ENCODE measurements around the gene VPS13C. TPM values are rescaled to one million over a fixed set of nuclear protein-coding genes. Genes with fewer than 3 reads are reported as not detected.
A peak's percentile ranks its signal among the peaks of the same experiment; 100 is the strongest.

The VPS13C gene
- total RNA-seq, 1 experiment from 2014 or later, result 20.9 TPM

DNA sequence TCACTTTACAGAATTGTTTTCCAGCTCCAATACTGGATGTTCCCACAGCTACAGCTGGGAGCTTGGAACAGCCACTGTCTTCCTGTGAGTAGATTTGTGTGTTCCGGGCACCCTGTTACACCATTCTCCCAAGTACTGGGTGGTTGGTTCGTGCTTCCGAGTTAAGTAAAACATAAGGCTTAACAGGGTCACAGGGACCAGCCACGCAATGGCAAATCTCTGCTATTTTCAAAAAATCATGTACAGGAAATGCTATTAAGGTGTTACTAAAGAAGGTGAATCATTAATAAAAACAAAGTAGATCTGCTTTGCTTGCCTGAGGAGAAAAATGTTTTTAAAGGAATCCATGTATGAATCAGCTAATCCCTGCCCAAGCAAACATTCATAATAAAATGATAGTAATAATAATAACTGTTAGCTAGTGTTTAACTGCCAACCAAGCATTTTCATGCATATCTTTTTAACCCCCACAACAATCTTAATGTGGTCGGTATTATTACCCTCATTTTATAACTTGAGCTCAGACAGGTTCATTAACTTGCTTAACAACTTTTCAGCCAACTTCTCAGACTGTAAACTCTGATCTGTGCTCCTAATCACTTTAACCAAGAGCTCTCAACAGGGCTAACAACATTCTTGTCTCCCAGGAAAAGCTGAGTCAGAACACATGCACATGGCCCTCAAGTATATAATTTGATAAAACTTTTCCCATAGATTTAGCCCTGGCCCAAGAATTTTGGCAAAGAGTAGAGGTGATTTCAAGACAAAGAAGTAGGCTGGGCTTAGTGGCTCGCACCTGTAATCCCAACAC lies 3.8 kb upstream of the VPS13C start:
- no peak for DNase-seq (ENCODE audit: low spot score)
- Mint-ChIP-seq H3K27ac (no peak overlapping the region), H3K36me3 (no peaks in the 10 kb centered on the region), H3K9me3 (no peaks in the 10 kb centered on the region), H3K27me3 (ENCODE audit: low read depth) (peaks cover 72% of the 10 kb centered on the region), H3K4me3 (no peak overlapping the region), H3K4me1 (peaks cover 27% of the 10 kb centered on the region)
- TF ChIP-seq E2F1 (CRISPR knock-in tag; IDR thresholded peaks at IDR 0.05), result no peak
- no peak for TF ChIP-seq ESRRA (CRISPR knock-in tag; IDR thresholded peaks at IDR 0.05; ENCODE audit: borderline replicate concordance)
- TF ChIP-seq, protein P1, sequence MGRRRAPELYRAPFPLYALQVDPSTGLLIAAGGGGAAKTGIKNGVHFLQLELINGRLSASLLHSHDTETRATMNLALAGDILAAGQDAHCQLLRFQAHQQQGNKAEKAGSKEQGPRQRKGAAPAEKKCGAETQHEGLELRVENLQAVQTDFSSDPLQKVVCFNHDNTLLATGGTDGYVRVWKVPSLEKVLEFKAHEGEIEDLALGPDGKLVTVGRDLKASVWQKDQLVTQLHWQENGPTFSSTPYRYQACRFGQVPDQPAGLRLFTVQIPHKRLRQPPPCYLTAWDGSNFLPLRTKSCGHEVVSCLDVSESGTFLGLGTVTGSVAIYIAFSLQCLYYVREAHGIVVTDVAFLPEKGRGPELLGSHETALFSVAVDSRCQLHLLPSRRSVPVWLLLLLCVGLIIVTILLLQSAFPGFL (CRISPR knock-in tag; IDR thresholded peaks at IDR 0.05; ENCODE audit: borderline replicate concordance), result no peak
- no peak for ATAC-seq
- ChIA-PET CTCF (interaction anchor here (2.8 kb wide), 1 partner anchor 190 kb away, joined by 9 read pairs; no protein-coding TSS in a partner anchor), POLR2A (no interaction called here)

GRCh38 chr15:62060896-62061280 lies 641 bp upstream of the VPS13C start:
- Mint-ChIP-seq H3K36me3 (no peaks in the 10 kb centered on the region), H3K9me3 (no peaks in the 10 kb centered on the region), H3K4me1 (peaks cover 10% of the 10 kb centered on the region), H3K4me3 (peak overlapping the region; percentile 89), H3K27me3 (ENCODE audit: low read depth) (peaks cover 47% of the 10 kb centered on the region), H3K27ac (peak overlapping the region; percentile 74; the same call in 1 of the 2 replicates)
- ChIA-PET POLR2A (no interaction called here), CTCF (interaction anchor here (0.9 to 3.1 kb wide), 13 partner anchors 8 to 293 kb away, joined by 3 to 9 read pairs (median 4); partner anchors contain the start of gene C2CD4B)
- TF ChIP-seq CREB1 (CRISPR knock-in tag; IDR thresholded peaks at IDR 0.05) (no peak), JUN (CRISPR knock-in tag; IDR thresholded peaks at IDR 0.05) (no peak), MLX (CRISPR knock-in tag; IDR thresholded peaks at IDR 0.05) (no peak), MAX (CRISPR knock-in tag; IDR thresholded peaks at IDR 0.05) (no peak), PRRX2 (CRISPR knock-in tag; IDR thresholded peaks at IDR 0.05) (no peak), ETV6 (CRISPR knock-in tag; IDR thresholded peaks at IDR 0.05) (no peak), ZNF263 (CRISPR knock-in tag; IDR thresholded peaks at IDR 0.05; ENCODE audit: low read depth) (no peak), E2F5 (CRISPR knock-in tag; IDR thresholded peaks at IDR 0.05) (no peak)
- TF ChIP-seq, protein P1 (CRISPR knock-in tag; IDR thresholded peaks at IDR 0.05; ENCODE audit: borderline replicate concordance), result no peak
- TF ChIP-seq, protein P2, sequence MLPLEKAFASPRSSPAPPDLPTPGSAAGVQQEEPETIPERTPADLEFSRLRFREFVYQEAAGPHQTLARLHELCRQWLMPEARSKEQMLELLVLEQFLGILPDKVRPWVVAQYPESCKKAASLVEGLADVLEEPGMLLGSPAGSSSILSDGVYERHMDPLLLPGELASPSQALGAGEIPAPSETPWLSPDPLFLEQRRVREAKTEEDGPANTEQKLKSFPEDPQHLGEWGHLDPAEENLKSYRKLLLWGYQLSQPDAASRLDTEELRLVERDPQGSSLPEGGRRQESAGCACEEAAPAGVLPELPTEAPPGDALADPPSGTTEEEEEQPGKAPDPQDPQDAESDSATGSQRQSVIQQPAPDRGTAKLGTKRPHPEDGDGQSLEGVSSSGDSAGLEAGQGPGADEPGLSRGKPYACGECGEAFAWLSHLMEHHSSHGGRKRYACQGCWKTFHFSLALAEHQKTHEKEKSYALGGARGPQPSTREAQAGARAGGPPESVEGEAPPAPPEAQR (CRISPR knock-in tag; IDR thresholded peaks at IDR 0.05), result no peak
- TF ChIP-seq, protein P3, sequence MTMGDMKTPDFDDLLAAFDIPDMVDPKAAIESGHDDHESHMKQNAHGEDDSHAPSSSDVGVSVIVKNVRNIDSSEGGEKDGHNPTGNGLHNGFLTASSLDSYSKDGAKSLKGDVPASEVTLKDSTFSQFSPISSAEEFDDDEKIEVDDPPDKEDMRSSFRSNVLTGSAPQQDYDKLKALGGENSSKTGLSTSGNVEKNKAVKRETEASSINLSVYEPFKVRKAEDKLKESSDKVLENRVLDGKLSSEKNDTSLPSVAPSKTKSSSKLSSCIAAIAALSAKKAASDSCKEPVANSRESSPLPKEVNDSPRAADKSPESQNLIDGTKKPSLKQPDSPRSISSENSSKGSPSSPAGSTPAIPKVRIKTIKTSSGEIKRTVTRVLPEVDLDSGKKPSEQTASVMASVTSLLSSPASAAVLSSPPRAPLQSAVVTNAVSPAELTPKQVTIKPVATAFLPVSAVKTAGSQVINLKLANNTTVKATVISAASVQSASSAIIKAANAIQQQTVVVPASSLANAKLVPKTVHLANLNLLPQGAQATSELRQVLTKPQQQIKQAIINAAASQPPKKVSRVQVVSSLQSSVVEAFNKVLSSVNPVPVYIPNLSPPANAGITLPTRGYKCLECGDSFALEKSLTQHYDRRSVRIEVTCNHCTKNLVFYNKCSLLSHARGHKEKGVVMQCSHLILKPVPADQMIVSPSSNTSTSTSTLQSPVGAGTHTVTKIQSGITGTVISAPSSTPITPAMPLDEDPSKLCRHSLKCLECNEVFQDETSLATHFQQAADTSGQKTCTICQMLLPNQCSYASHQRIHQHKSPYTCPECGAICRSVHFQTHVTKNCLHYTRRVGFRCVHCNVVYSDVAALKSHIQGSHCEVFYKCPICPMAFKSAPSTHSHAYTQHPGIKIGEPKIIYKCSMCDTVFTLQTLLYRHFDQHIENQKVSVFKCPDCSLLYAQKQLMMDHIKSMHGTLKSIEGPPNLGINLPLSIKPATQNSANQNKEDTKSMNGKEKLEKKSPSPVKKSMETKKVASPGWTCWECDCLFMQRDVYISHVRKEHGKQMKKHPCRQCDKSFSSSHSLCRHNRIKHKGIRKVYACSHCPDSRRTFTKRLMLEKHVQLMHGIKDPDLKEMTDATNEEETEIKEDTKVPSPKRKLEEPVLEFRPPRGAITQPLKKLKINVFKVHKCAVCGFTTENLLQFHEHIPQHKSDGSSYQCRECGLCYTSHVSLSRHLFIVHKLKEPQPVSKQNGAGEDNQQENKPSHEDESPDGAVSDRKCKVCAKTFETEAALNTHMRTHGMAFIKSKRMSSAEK (CRISPR knock-in tag; IDR thresholded peaks at IDR 0.05; ENCODE audit: borderline replicate concordance), result no peak
- TF ChIP-seq, protein P4, sequence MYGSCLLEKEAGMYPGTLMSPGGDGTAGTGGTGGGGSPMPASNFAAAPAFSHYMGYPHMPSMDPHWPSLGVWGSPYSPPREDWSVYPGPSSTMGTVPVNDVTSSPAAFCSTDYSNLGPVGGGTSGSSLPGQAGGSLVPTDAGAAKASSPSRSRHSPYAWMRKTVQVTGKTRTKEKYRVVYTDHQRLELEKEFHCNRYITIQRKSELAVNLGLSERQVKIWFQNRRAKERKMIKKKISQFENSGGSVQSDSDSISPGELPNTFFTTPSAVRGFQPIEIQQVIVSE (CRISPR knock-in tag; IDR thresholded peaks at IDR 0.05; ENCODE audit: borderline replicate concordance), result no peak
- ATAC-seq (no peak), DNase-seq (ENCODE audit: low spot score) (no peak)

All from WTC11 (cell line).